Fibroblast of gingiva (primary cell): ENCODE measurements around the gene FADS3.

Experiments used
- DNase-seq: peaks from one replicate; pipeline ENCODE4 v3.0.0-alpha.2; 2011; ENCODE audit warnings: low read depth

FADS3 gene

GRCh38 chr11:61891331-61892084 is at the start of gene FADS3:
TSS of gene FADS3 (minus strand) at chr11:61891545. CDS start at chr11:61891381, 164 bp downstream.
- peak; percentile 89 for DNase-seq

GRCh38 chr11:61940466-61940865 is 49.1 kb upstream of the FADS3 start:
- DNase-seq = no peak

- no peak for DNase-seq
Measured at GRCh38 chr11:61935861-61936260, 44.5 kb upstream of the FADS3 start.

- no peak for DNase-seq
Measured at GRCh38 chr11:61930933-61931332, 39.6 kb upstream of the FADS3 start.

GRCh38 chr11:61928606-61929005 is 37.3 kb upstream of the FADS3 start:
- DNase-seq = no peak

GRCh38 chr11:61927501-61927900 is 36.2 kb upstream of the FADS3 start:
- DNase-seq = no peak

GRCh38 chr11:61926235-61926634 is 34.9 kb upstream of the FADS3 start:
- no peak for DNase-seq

- no peak for DNase-seq
Measured at GRCh38 chr11:61925736-61926135, 34.4 kb upstream of the FADS3 start.

- no peak for DNase-seq
Measured at GRCh38 chr11:61924064-61924455, 32.7 kb upstream of the FADS3 start.

GRCh38 chr11:61923166-61924063 is 32.1 kb upstream of the FADS3 start:
- peak; percentile 76 for DNase-seq

- DNase-seq = peak; percentile 90
Measured at GRCh38 chr11:61922539-61922938, 31.2 kb upstream of the FADS3 start.

GRCh38 chr11:61921446-61921845 is 30.1 kb upstream of the FADS3 start:
- no peak for DNase-seq

- no peak for DNase-seq
Measured at GRCh38 chr11:61919705-61920631, 28.6 kb upstream of the FADS3 start.

GRCh38 chr11:61918938-61919704 is 27.8 kb upstream of the FADS3 start:
- no peak for DNase-seq

GRCh38 chr11:61918251-61918937 is 27.0 kb upstream of the FADS3 start:
- no peak for DNase-seq

GRCh38 chr11:61917334-61918109 is 26.2 kb upstream of the FADS3 start, which contains the start of gene RAB3IL1:
TSS of gene RAB3IL1 (minus strand) at chr11:61917566. CDS start at chr11:61917367, 199 bp downstream.
- DNase-seq = peak; percentile 47

GRCh38 chr11:61916737-61917333 is 25.5 kb upstream of the FADS3 start:
- no peak for DNase-seq

- DNase-seq = no peak
Measured at GRCh38 chr11:61914471-61915171, 23.3 kb upstream of the FADS3 start.
